ENCODE measurements around the gene DCTN5.

GRCh38 chr16:23700093-23700492 is 58.8 kb downstream of the DCTN5 start:
- TF ChIP-seq CTCF (IDR thresholded peaks at IDR 0.05; ENCODE audit: poor library complexity) (no peak), EZH2 (IDR thresholded peaks at IDR 0.05; ENCODE audit: borderline replicate concordance) (no peak)
